ENCODE results near the gene IL20RB.

Gene IL20RB

GRCh38 chr3:137013951-137014688 is 56.3 kb downstream of the IL20RB start:
- Histone ChIP-seq H3K4me3 (ENCODE audit: low read depth, low read length) (peak overlapping the region; percentile 1), H3K36me3 (ENCODE audit: control insufficient read depth in 2 of 2, insufficient read depth in 1 of 2, low read length in 2 of 2) (no peaks in the 10 kb centered on the region), H3K27ac (ENCODE audit: extremely low read depth, low read depth, low read length) (no peak overlapping the region), H3K9me3 (ENCODE audit: control insufficient read depth, insufficient read depth, low read depth, low read length) (no peaks in the 10 kb centered on the region), H3K4me1 (ENCODE audit: control insufficient read depth, insufficient read depth, low read length) (no peaks in the 10 kb centered on the region)
- no peak for TF ChIP-seq ZBTB10 (tag by site-specific recombination; IDR thresholded peaks at IDR 0.05)
- TF ChIP-seq ZBTB17 (tag by site-specific recombination; IDR thresholded peaks at IDR 0.05) = peak; percentile 40; the same call in 1 of the 2 replicates
- no peak for TF ChIP-seq SCRT2 (tag by site-specific recombination; IDR thresholded peaks at IDR 0.05)
- TF ChIP-seq ZNF600 (tag by site-specific recombination; IDR thresholded peaks at IDR 0.05) = no peak
- TF ChIP-seq ZNF660 (tag by site-specific recombination; IDR thresholded peaks at IDR 0.05) = no peak
- no peak for TF ChIP-seq HOXA7 (CRISPR knock-in tag; IDR thresholded peaks at IDR 0.05; ENCODE audit: borderline replicate concordance)
- peak; percentile 80 for TF ChIP-seq ZNF654 (tag by site-specific recombination; IDR thresholded peaks at IDR 0.05; ENCODE audit: low read depth)
- no peak for TF ChIP-seq MEIS1 (CRISPR knock-in tag; IDR thresholded peaks at IDR 0.05; ENCODE audit: borderline replicate concordance)
- no peak for TF ChIP-seq ZNF26 (tag by site-specific recombination; IDR thresholded peaks at IDR 0.05)
- TF ChIP-seq HOXC10 (CRISPR knock-in tag; IDR thresholded peaks at IDR 0.05) = no peak
- TF ChIP-seq, protein P1, sequence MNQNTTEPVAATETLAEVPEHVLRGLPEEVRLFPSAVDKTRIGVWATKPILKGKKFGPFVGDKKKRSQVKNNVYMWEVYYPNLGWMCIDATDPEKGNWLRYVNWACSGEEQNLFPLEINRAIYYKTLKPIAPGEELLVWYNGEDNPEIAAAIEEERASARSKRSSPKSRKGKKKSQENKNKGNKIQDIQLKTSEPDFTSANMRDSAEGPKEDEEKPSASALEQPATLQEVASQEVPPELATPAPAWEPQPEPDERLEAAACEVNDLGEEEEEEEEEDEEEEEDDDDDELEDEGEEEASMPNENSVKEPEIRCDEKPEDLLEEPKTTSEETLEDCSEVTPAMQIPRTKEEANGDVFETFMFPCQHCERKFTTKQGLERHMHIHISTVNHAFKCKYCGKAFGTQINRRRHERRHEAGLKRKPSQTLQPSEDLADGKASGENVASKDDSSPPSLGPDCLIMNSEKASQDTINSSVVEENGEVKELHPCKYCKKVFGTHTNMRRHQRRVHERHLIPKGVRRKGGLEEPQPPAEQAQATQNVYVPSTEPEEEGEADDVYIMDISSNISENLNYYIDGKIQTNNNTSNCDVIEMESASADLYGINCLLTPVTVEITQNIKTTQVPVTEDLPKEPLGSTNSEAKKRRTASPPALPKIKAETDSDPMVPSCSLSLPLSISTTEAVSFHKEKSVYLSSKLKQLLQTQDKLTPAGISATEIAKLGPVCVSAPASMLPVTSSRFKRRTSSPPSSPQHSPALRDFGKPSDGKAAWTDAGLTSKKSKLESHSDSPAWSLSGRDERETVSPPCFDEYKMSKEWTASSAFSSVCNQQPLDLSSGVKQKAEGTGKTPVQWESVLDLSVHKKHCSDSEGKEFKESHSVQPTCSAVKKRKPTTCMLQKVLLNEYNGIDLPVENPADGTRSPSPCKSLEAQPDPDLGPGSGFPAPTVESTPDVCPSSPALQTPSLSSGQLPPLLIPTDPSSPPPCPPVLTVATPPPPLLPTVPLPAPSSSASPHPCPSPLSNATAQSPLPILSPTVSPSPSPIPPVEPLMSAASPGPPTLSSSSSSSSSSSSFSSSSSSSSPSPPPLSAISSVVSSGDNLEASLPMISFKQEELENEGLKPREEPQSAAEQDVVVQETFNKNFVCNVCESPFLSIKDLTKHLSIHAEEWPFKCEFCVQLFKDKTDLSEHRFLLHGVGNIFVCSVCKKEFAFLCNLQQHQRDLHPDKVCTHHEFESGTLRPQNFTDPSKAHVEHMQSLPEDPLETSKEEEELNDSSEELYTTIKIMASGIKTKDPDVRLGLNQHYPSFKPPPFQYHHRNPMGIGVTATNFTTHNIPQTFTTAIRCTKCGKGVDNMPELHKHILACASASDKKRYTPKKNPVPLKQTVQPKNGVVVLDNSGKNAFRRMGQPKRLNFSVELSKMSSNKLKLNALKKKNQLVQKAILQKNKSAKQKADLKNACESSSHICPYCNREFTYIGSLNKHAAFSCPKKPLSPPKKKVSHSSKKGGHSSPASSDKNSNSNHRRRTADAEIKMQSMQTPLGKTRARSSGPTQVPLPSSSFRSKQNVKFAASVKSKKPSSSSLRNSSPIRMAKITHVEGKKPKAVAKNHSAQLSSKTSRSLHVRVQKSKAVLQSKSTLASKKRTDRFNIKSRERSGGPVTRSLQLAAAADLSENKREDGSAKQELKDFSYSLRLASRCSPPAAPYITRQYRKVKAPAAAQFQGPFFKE (tag by site-specific recombination; IDR thresholded peaks at IDR 0.05; ENCODE audit: borderline replicate concordance) = no peak
- peak; percentile 71 for TF ChIP-seq CTCF (tag by site-specific recombination; IDR thresholded peaks at IDR 0.05)
- peak; percentile 66; the same call in 1 of the 2 replicates for TF ChIP-seq MZF1 (tag by site-specific recombination; IDR thresholded peaks at IDR 0.05; ENCODE audit: borderline replicate concordance)
- TF ChIP-seq GLIS1 (tag by site-specific recombination; IDR thresholded peaks at IDR 0.05) = peak; percentile 28; the same call in 1 of the 2 replicates
- TF ChIP-seq ZNF747 (tag by site-specific recombination; IDR thresholded peaks at IDR 0.05) = no peak
- no peak for TF ChIP-seq ZNF24 (tag by site-specific recombination; IDR thresholded peaks at IDR 0.05)
- ChIA-PET CTCF (interaction anchor here (0.5 to 2.8 kb wide), 30 partner anchors 8 to 943 kb away, joined by 3 to 19 read pairs (median 4); partner anchors contain the start of gene STAG1), POLR2A (interaction anchor here (1.0 to 1.2 kb wide), 2 partner anchors 261 to 623 kb away, joined by 3 to 13 read pairs; partner anchors contain the start of gene STAG1)

Data from HEK293 (cell line).